WTC11 (cell line): ENCODE results near the gene OR51A2. TPM values are rescaled to one million over a fixed set of nuclear protein-coding genes. Genes with fewer than 3 reads are reported as not detected.

Experiments used
- ATAC-seq: fragments of 200-7000 bp; cut with Tn5 transposase; 2 replicates; pipeline ENCODE4 v1.10.0; 2021; ENCODE audit warnings: mild to moderate bottlenecking, moderate library complexity
- CTCF ChIA-PET: fragments of 300-600 bp; sonication (Branson Sonifier 250); formaldehyde crosslinking; loops from one replicate; lab custom pipeline; 2021; ENCODE audit warnings: antibody characterized with exemption; lab: Charles Lee
- POLR2A ChIA-PET: fragments of 350-600 bp; sonication (Branson Sonifier 250); formaldehyde crosslinking; loops from one replicate; lab custom pipeline; 2021; ENCODE audit warnings: antibody characterized with exemption; lab: Charles Lee
- DNase-seq: peaks from one replicate; pipeline ENCODE4 v3.0.0; 2021; ENCODE audit warnings: low spot score
- H3K27ac Mint-ChIP-seq: 2 replicates; pipeline ENCODE4 v1.8.0; 2021; ENCODE audit warnings: mixed read lengths
- H3K27me3 Mint-ChIP-seq: 2 replicates; pipeline ENCODE4 v1.8.0; 2021; ENCODE audit warnings: low read depth, mild to moderate bottlenecking, moderate library complexity, mixed read lengths
- H3K36me3 Mint-ChIP-seq: 2 replicates; pipeline ENCODE4 v1.8.0; 2021; ENCODE audit warnings: mixed read lengths
- H3K4me1 Mint-ChIP-seq: 2 replicates; pipeline ENCODE4 v1.8.0; 2022; ENCODE audit warnings: mixed read lengths
- H3K4me3 Mint-ChIP-seq: 2 replicates; pipeline ENCODE4 v1.8.0; 2021; ENCODE audit warnings: mild to moderate bottlenecking, moderate library complexity, mixed read lengths
- H3K9me3 Mint-ChIP-seq: 2 replicates; pipeline ENCODE4 v1.8.0; 2021; ENCODE audit warnings: mixed read lengths
- ATF6 ChIP-seq: sonication (generic); formaldehyde crosslinking; IDR thresholded peaks from 2 replicates; pipeline ENCODE4 v1.8.1; 2023; ENCODE audit warnings: mild to moderate bottlenecking, missing genetic modification reagents
- CREM ChIP-seq: sonication (generic); formaldehyde crosslinking; IDR thresholded peaks from 2 replicates; pipeline ENCODE4 v1.8.1; 2022; ENCODE audit warnings: mild to moderate bottlenecking, missing genetic modification reagents, moderate library complexity
- ELF4 ChIP-seq: sonication (generic); formaldehyde crosslinking; IDR thresholded peaks from 2 replicates; pipeline ENCODE4 v1.8.1; 2022; ENCODE audit warnings: low read depth, mild to moderate bottlenecking, moderate library complexity, missing genetic modification reagents
- EMX1 ChIP-seq: fragments of 250-450 bp; sonication (Bioruptor Pico); IDR thresholded peaks from 2 replicates; pipeline ENCODE4 v1.8.0; 2021; ENCODE audit warnings: mild to moderate bottlenecking
- FOXP1 ChIP-seq: sonication (generic); formaldehyde crosslinking; IDR thresholded peaks from 2 replicates; pipeline ENCODE4 v1.8.0; 2022; ENCODE audit warnings: missing genetic modification reagents, mild to moderate bottlenecking, moderate library complexity, borderline replicate concordance
- FOXP4 ChIP-seq: sonication (generic); formaldehyde crosslinking; IDR thresholded peaks from 2 replicates; pipeline ENCODE4 v1.8.0; 2022; ENCODE audit warnings: mild to moderate bottlenecking, missing genetic modification reagents
- GRHL2 ChIP-seq: fragments of 250-450 bp; sonication (Bioruptor Pico); IDR thresholded peaks from 2 replicates; pipeline ENCODE4 v1.8.0; 2022; ENCODE audit warnings: mild to moderate bottlenecking, moderate library complexity; ENCODE audit not compliant: insufficient replicate concordance, severe bottlenecking
- KAT7 ChIP-seq: sonication (generic); formaldehyde crosslinking; IDR thresholded peaks from 2 replicates; pipeline ENCODE4 v1.8.1; 2023; ENCODE audit warnings: missing genetic modification reagents, mild to moderate bottlenecking, borderline replicate concordance
- NR1H2 ChIP-seq: sonication (generic); formaldehyde crosslinking; IDR thresholded peaks from 2 replicates; pipeline ENCODE4 v1.9.0; 2021; ENCODE audit warnings: mild to moderate bottlenecking, moderate library complexity, missing genetic modification reagents
- PRRX2 ChIP-seq: fragments of 250-450 bp; sonication (Bioruptor Pico); IDR thresholded peaks from 2 replicates; pipeline ENCODE4 v1.8.0; 2021; ENCODE audit warnings: mild to moderate bottlenecking
- SMAD3 ChIP-seq: sonication (generic); formaldehyde crosslinking; IDR thresholded peaks from 2 replicates; pipeline ENCODE4 v1.8.0; 2022; ENCODE audit warnings: missing genetic modification reagents, mild to moderate bottlenecking, borderline replicate concordance
- TEAD1 ChIP-seq: sonication (generic); formaldehyde crosslinking; IDR thresholded peaks from 2 replicates; pipeline ENCODE4 v1.8.0; 2022; ENCODE audit warnings: mild to moderate bottlenecking, missing genetic modification reagents
- USF1 ChIP-seq: sonication (generic); formaldehyde crosslinking; IDR thresholded peaks from 2 replicates; pipeline ENCODE4 v1.8.0; 2022; ENCODE audit warnings: mild to moderate bottlenecking, missing genetic modification reagents
- ZBTB21 ChIP-seq: sonication (generic); formaldehyde crosslinking; IDR thresholded peaks from 2 replicates; pipeline ENCODE4 v1.8.1; 2023; ENCODE audit warnings: mild to moderate bottlenecking, missing genetic modification reagents, borderline replicate concordance
- ZNF121 ChIP-seq: sonication (generic); formaldehyde crosslinking; IDR thresholded peaks from 2 replicates; pipeline ENCODE4 v1.8.0; 2023; ENCODE audit warnings: missing genetic modification reagents
- ZNF138 ChIP-seq: sonication (generic); formaldehyde crosslinking; conservative IDR thresholded peaks from 2 replicates; pipeline ENCODE4 v1.8.1; 2022; ENCODE audit warnings: mild to moderate bottlenecking, moderate library complexity, missing genetic modification reagents
- ZNF219 ChIP-seq: sonication (generic); formaldehyde crosslinking; IDR thresholded peaks from 2 replicates; pipeline ENCODE4 v1.8.0; 2023; ENCODE audit warnings: missing genetic modification reagents, mild to moderate bottlenecking, borderline replicate concordance
- ZNF532 ChIP-seq: fragments of 250-450 bp; sonication (Bioruptor Pico); IDR thresholded peaks from 2 replicates; pipeline ENCODE4 v1.9.0; 2021; ENCODE audit warnings: mild to moderate bottlenecking, borderline replicate concordance
- total RNA-seq: library from RNA; stranded (reverse); gene quantifications from 3 replicates; pipeline ENCODE4 v1.2.3, GENCODE V29; 2021
- TF ChIP-seq, protein P1 (sequence below): sonication (generic); formaldehyde crosslinking; conservative IDR thresholded peaks from 2 replicates; pipeline ENCODE4 v1.8.1; 2023; ENCODE audit warnings: mild to moderate bottlenecking, low read depth, missing genetic modification reagents, moderate library complexity
- TF ChIP-seq, protein P2 (sequence below): sonication (generic); formaldehyde crosslinking; IDR thresholded peaks from 2 replicates; pipeline ENCODE4 v1.8.1; 2023; ENCODE audit warnings: mild to moderate bottlenecking, missing genetic modification reagents, borderline replicate concordance

OR51A2 gene
- total RNA-seq, 1 experiment from 2014 or later, result not detected

DNA sequence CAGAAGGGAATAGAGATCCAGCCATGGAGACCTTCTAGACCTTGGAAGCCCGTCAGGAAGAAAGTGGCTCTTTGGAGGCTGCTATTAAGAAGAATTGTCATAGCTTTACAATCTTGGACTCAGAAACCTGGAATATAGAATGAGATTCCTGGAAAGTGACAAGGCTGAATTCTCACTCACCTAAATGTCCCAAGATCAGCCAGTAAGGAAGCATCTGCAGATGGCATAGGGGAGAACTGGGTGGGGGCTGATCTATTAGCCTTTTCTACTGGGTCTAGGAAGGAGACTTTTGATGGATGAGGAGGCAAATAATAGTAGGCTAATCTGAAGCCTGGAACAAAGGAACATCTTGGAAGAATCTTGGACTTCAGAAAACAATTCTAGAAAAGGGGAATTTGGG is 31.3 kb downstream of the OR51A2 start, which contains the start of gene OR51G1:
TSS of gene OR51G1 (minus strand) at position 101 of the 400 bp plus-strand sequence. CDS start at position 101, 0 bp downstream.
- Mint-ChIP-seq H3K9me3 (no peaks in the 10 kb centered on the region), H3K36me3 (no peaks in the 10 kb centered on the region), H3K4me1 (no peaks in the 10 kb centered on the region), H3K4me3 (no peak within 1 kb of the TSS)
- TF ChIP-seq USF1 (no peak), SMAD3 (CRISPR knock-in tag) (no peak), CREM (no peak), GRHL2 (CRISPR knock-in tag) (no peak), ZBTB21 (CRISPR knock-in tag) (no peak), ELF4 (CRISPR knock-in tag) (no peak), ZNF121 (CRISPR knock-in tag) (no peak), NR1H2 (no peak)
- TF ChIP-seq, protein P1, sequence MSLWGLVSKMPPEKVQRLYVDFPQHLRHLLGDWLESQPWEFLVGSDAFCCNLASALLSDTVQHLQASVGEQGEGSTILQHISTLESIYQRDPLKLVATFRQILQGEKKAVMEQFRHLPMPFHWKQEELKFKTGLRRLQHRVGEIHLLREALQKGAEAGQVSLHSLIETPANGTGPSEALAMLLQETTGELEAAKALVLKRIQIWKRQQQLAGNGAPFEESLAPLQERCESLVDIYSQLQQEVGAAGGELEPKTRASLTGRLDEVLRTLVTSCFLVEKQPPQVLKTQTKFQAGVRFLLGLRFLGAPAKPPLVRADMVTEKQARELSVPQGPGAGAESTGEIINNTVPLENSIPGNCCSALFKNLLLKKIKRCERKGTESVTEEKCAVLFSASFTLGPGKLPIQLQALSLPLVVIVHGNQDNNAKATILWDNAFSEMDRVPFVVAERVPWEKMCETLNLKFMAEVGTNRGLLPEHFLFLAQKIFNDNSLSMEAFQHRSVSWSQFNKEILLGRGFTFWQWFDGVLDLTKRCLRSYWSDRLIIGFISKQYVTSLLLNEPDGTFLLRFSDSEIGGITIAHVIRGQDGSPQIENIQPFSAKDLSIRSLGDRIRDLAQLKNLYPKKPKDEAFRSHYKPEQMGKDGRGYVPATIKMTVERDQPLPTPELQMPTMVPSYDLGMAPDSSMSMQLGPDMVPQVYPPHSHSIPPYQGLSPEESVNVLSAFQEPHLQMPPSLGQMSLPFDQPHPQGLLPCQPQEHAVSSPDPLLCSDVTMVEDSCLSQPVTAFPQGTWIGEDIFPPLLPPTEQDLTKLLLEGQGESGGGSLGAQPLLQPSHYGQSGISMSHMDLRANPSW (CRISPR knock-in tag), result no peak
- TF ChIP-seq, protein P2, sequence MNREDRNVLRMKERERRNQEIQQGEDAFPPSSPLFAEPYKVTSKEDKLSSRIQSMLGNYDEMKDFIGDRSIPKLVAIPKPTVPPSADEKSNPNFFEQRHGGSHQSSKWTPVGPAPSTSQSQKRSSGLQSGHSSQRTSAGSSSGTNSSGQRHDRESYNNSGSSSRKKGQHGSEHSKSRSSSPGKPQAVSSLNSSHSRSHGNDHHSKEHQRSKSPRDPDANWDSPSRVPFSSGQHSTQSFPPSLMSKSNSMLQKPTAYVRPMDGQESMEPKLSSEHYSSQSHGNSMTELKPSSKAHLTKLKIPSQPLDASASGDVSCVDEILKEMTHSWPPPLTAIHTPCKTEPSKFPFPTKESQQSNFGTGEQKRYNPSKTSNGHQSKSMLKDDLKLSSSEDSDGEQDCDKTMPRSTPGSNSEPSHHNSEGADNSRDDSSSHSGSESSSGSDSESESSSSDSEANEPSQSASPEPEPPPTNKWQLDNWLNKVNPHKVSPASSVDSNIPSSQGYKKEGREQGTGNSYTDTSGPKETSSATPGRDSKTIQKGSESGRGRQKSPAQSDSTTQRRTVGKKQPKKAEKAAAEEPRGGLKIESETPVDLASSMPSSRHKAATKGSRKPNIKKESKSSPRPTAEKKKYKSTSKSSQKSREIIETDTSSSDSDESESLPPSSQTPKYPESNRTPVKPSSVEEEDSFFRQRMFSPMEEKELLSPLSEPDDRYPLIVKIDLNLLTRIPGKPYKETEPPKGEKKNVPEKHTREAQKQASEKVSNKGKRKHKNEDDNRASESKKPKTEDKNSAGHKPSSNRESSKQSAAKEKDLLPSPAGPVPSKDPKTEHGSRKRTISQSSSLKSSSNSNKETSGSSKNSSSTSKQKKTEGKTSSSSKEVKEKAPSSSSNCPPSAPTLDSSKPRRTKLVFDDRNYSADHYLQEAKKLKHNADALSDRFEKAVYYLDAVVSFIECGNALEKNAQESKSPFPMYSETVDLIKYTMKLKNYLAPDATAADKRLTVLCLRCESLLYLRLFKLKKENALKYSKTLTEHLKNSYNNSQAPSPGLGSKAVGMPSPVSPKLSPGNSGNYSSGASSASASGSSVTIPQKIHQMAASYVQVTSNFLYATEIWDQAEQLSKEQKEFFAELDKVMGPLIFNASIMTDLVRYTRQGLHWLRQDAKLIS (CRISPR knock-in tag), result no peak
- TF ChIP-seq, all 79 proteins: peak for 0
- ATAC-seq, result no peak
- ChIA-PET POLR2A (no interaction called here), CTCF (no interaction called here)
- no peak for DNase-seq
- Mint-ChIP-seq H3K27me3 (no peaks in the 10 kb centered on the region; the same call in 1 of the 2 replicates), H3K27ac (no peak within 1 kb of the TSS)

- no peaks in the 10 kb centered on the region; the same call in 1 of the 2 replicates for H3K27me3 Mint-ChIP-seq
- no peak overlapping the region for H3K4me3 Mint-ChIP-seq
- H3K4me1 Mint-ChIP-seq, result no peaks in the 10 kb centered on the region
- no peaks in the 10 kb centered on the region for H3K9me3 Mint-ChIP-seq
- no peak overlapping the region for H3K27ac Mint-ChIP-seq
- ChIA-PET POLR2A (no interaction called here), CTCF (no interaction called here)
- ATAC-seq (no peak), DNase-seq (no peak)
- no peaks in the 10 kb centered on the region for H3K36me3 Mint-ChIP-seq
- TF ChIP-seq PRRX2 (CRISPR knock-in tag), result no peak
- no peak for TF ChIP-seq KAT7 (CRISPR knock-in tag)
- TF ChIP-seq ZNF138 (CRISPR knock-in tag), result no peak
- no peak for TF ChIP-seq EMX1
- TF ChIP-seq ZNF532 (CRISPR knock-in tag), result no peak
- no peak for TF ChIP-seq FOXP1 (CRISPR knock-in tag)
- TF ChIP-seq ZNF219 (CRISPR knock-in tag), result no peak
- TF ChIP-seq FOXP4 (CRISPR knock-in tag), result no peak
- no peak for TF ChIP-seq TEAD1 (CRISPR knock-in tag)
- no peak for TF ChIP-seq ZNF121 (CRISPR knock-in tag)
- no peak for TF ChIP-seq ATF6
Measured at GRCh38 chr11:4922304-4922703, 33.2 kb downstream of the OR51A2 start.
